Right lobe of liver (tissue), 4 donors: ENCODE data around the gene AGBL5.

ENCODE experiments used
- POLR2A ChIP-seq: fragments of 450-650 bp; IDR thresholded peaks from one replicate; pipeline ENCODE4 v1.6.1; 2017; ENCODE audit warnings: antibody characterized with exemption, mild to moderate bottlenecking
- TF ChIP-seq, protein P1 (sequence below), 4 donors: fragments of 200-600 bp in 3 of 4; fragments of 450-650 bp in 1 of 4; IDR thresholded peaks; one replicate each; pipeline versions ENCODE4 v1.5.1 to v1.8.0; 2016 to 2022; ENCODE audit warnings: antibody characterized with exemption in 4 of 4, mild to moderate bottlenecking in 2 of 4
- donor health status: DM: no; HTN: no; CAD: no.
- donor health status: DM: no; HTN: no; CAD: no.
- donor health status: DM: no; HTN: yes; CAD: no.

- no peak for TF ChIP-seq POLR2A
- TF ChIP-seq, protein P1, sequence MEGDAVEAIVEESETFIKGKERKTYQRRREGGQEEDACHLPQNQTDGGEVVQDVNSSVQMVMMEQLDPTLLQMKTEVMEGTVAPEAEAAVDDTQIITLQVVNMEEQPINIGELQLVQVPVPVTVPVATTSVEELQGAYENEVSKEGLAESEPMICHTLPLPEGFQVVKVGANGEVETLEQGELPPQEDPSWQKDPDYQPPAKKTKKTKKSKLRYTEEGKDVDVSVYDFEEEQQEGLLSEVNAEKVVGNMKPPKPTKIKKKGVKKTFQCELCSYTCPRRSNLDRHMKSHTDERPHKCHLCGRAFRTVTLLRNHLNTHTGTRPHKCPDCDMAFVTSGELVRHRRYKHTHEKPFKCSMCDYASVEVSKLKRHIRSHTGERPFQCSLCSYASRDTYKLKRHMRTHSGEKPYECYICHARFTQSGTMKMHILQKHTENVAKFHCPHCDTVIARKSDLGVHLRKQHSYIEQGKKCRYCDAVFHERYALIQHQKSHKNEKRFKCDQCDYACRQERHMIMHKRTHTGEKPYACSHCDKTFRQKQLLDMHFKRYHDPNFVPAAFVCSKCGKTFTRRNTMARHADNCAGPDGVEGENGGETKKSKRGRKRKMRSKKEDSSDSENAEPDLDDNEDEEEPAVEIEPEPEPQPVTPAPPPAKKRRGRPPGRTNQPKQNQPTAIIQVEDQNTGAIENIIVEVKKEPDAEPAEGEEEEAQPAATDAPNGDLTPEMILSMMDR (IDR thresholded peaks at IDR 0.05): no peak
These were observed 37.9 kb downstream of the AGBL5 start for GRCh38 chr2:27089111-27089954.
